HEK293T (cell line): Measurements from ENCODE around the gene FOXP2.

Experiments
- BHLHE40 ChIP-seq: fragments of 450-650 bp; IDR thresholded peaks from 2 replicates; pipeline ENCODE4 v1.6.1; 2016; ENCODE audit warnings: mild to moderate bottlenecking, moderate library complexity, borderline replicate concordance
- FOXM1 ChIP-seq: fragments of 450-650 bp; IDR thresholded peaks from 2 replicates; pipeline ENCODE4 v1.6.1; 2017; ENCODE audit warnings: mild to moderate bottlenecking, borderline replicate concordance
- TARDBP ChIP-seq: fragments of 450-650 bp; IDR thresholded peaks from 2 replicates; pipeline ENCODE4 v1.6.1; 2016

GRCh38 chr7:114606100-114606499, 191.5 kb downstream of the FOXP2 start:
- TF ChIP-seq TARDBP (no peak), BHLHE40 (no peak), FOXM1 (no peak)
